Middle frontal gyrus (tissue), 1 donor: ENCODE measurements around the gene PIGK.

Experiments
- DNase-seq: peaks from one replicate; pipeline ENCODE4 v3.0.0-alpha.2; 2015; ENCODE audit warnings: low spot score; ENCODE audit errors: extremely low spot score

The PIGK gene

DNA sequence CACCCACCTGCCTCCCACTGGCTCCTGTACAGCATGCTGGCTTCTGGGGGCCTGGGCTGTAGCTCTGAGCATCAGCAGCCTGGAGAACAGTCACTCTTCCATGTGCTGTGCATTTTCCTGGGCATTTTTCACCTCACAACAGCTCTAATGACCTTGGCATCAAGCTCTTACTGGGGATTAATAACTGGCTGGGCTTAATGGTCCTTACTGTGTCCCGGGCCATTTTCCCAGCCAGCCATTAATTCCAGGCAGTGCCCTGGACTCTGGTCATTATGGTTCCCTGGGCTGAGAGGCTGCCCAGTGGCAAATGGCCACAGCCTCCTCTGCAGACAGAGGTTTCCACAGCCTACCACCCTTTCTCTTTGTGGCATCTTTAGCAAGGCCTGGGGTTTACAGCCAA lies 180.1 kb downstream of the PIGK start:
- no peak for DNase-seq
